GM18511 (cell line): Measurements from ENCODE around the gene CDH23.

Source experiments
- ATAC-seq: cut with Tn5 transposase; IDR thresholded peaks from one replicate; pipeline ENCODE4 v1.9.1; 2021; ENCODE audit warnings: mild to moderate bottlenecking, moderate library complexity; ENCODE audit not compliant: unreplicated experiment

CDH23 gene

GRCh38 chr10:71391701-71392100 is 5.0 kb upstream of the CDH23 start:
- no peak for ATAC-seq

- no peak for ATAC-seq
These were observed 4.4 kb upstream of the CDH23 start for GRCh38 chr10:71392292-71392691.

DNA sequence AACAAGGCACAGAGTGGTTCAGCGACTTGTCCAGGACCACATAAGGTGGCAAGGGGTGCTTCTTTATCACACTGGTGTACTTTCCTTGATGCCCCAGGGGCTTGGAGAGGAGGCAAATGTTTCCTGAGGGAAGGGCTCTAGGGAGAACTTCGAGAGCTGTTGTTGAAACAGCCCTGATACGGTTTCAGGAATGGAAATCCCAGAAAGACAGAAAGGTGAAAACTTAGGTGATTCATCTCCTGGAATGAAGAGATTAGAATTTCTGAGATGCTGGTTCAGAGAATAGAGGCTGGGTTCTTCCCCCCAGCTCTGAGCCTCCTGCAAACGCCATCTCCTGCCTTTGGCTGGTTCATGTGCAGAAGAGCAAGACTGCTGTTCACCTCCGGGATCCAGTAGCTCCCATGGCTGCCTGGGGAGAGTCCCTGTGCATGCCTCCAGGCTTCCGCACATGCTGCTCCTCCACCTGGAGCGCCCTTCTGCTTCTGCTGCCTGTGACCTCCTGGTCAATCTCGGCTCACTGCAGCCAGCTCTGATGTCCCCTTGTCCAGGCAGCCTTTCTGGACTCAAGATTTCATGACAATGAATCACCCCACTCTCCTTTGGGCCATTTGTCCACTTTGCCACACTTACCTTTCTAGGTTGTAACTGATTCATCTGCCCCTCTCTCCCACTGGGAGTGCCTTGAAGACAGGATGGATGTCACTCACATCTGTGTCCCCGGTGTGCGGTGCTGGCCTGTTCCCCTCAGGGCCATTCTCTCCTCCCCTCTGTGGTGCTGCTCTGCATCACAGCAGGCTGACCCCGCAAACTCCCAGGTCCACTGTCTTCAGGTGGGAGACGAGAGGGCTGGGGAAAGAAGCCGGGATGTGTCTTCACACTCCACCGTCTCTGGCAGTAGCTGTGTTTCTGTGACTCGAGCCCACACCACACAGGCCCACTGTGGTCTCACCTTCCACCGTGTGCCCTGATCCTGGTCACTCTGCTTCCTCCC is 3.6 kb upstream of the CDH23 start:
- no peak for ATAC-seq

DNA sequence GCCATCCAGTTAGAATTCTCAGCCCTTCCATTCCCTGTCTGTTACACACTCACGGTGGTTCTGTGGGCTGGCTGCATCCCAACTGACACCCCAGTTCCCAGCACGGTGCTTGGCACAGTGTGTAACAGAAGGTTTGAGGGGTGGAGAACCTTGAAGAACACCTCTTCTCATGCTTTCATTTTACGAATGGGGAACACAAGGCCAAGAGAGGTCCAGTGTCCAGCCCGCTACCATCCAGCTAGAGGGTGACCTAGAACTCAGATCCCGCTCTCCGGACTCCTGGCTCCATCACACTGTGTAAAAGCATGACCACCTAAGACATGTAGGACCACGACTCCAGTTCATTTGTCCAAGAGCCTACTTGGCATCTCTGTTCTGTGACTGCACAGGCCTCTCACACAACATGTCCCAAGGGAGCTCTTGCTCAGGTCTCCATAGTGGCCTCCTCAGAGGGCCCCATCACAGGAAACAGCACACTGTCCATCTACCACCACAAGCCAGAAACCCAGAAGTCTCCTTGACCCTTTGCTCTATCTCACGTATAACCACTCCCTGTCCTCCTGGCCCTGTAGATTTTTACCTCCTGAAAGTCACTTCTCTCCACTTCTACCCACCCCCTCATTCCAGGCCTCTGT is 2.8 kb upstream of the CDH23 start:
- ATAC-seq: no peak

- no peak for ATAC-seq
These were observed 1.7 kb upstream of the CDH23 start for GRCh38 chr10:71394926-71395562.

DNA sequence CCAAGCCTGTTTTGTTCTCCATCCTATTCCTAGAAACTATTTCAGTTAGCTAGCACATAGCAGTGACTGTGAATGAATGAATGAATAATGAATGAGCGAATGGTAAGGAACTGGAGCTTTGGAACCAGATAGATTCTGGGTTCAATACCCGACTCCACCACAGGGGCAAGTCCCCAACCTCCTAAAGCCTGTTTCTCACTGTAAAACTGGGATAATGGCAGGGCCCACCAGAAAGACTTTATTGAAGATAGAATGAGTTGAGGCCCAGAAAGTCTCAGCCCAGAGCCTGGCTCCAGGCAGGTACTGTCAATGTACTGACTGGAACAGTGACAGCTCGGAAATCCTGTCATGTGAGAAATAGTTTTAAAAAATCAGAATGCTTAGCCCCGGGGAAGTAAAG is 1.1 kb upstream of the CDH23 start:
- no peak for ATAC-seq

DNA sequence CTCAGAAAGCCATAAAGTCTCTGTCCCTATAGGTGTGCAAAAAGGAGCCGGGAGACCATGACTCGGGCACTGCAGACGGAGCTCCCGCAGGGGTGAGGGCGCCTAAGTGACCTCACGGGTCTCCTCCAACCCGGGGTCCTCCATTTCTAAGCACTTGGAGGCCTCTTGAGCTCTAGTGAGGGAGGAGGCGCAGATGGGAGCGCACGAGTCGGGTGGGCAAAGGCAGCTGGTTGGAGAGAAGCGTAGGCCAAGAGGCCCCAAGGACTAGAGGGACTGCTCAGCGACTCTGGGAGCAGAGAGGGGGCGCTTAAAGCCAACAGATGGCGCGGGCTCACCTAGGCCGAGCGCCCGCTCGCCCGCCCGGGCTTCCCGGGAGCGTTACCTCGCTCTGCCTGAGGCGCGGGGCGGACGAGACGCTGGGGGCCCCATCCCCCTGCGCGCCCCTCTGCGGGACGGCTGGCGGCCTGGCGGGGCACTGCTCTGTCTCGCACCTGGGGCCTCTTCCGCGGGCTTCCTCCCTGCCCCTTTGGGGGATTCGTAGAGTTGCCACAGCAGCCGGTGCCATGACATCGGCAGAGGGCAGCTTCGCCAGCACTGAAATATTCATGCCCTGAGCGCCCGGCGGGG is 523 bp upstream of the CDH23 start:
- ATAC-seq: no peak

GRCh38 chr10:71397296-71398212 is 834 bp downstream of the CDH23 start:
- ATAC-seq: no peak

- no peak for ATAC-seq
These were observed 2.3 kb downstream of the CDH23 start for GRCh38 chr10:71398976-71399375.

DNA sequence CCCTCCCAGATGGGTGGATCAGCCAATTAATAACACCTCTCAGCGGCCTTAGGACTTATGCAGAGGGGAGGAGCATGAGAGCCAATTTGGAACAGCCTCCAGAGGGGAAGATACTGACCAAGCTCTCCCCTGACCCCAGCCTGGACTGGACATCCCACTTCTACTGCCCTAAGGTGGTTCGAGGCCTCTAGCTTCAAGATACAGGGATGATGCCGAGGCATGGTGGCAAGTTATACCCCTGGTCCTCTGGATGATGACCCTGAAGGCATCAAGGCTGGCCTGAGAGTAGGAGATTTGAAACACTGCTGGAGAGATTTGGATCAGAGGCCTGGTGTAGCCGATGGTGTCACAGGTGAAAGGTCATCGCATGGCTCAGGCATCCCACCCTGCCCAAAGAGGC is 3.2 kb downstream of the CDH23 start:
- ATAC-seq: no peak

GRCh38 chr10:71401056-71401455 is 4.3 kb downstream of the CDH23 start:
- no peak for ATAC-seq

- no peak for ATAC-seq
These were observed 5.3 kb downstream of the CDH23 start for GRCh38 chr10:71402005-71402404.

DNA sequence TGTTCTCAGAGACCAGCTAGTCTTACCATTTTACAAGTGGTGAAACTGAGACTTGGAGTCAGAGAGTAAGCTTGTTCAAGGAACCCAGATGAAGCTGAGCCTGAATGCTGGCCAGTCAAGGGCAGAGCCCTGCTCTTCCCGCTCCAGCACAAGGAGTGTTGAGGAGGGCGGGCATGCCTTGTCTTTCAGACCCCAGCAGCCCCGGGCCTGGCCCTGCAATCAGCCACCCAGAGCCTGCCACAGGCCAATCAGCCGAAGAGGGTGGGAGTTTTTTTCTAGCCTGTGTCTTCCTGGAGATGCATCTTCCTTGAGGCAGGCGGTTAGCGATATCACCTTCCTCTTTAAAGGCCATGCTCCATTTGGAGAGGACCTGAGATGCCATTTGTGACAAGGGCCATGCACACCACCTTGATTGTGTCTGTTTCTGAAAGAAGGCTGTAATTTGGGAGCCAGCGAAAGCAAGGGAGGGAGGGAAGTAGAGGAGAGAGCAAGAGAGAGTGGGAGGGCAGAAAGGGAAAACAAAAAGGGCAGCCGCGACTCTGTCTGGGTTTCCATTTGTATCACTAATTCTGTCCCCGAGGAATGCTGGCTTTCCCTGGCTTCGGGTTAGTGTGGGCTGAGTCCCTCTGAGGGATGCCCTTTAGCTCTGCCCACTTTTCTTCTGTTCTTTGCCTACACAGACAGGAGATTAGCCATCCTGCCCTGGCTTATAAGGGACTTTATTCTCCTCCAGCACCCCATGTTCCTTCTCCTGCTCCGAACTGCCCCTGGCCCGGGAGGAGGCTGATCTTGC is 8.0 kb downstream of the CDH23 start:
- ATAC-seq: no peak

DNA sequence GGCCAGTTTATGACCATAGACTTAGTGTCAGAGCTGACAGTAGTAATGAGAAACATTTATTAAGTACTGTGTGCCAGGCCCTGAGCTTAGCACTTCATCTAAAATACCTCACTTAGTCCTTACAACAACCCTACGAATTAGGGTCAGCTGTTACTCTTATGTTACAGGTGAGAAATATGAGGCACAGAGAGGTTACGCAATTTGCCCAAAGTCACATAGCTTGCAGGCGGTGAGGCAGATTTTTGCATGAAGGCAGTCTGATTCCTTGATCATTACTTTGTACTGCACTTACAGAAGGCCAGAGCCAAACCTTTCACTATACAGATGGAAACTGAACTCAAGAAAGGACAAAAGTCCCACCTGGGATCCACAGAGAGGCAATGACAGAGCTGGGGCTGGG is 10.2 kb downstream of the CDH23 start:
- ATAC-seq: no peak

DNA sequence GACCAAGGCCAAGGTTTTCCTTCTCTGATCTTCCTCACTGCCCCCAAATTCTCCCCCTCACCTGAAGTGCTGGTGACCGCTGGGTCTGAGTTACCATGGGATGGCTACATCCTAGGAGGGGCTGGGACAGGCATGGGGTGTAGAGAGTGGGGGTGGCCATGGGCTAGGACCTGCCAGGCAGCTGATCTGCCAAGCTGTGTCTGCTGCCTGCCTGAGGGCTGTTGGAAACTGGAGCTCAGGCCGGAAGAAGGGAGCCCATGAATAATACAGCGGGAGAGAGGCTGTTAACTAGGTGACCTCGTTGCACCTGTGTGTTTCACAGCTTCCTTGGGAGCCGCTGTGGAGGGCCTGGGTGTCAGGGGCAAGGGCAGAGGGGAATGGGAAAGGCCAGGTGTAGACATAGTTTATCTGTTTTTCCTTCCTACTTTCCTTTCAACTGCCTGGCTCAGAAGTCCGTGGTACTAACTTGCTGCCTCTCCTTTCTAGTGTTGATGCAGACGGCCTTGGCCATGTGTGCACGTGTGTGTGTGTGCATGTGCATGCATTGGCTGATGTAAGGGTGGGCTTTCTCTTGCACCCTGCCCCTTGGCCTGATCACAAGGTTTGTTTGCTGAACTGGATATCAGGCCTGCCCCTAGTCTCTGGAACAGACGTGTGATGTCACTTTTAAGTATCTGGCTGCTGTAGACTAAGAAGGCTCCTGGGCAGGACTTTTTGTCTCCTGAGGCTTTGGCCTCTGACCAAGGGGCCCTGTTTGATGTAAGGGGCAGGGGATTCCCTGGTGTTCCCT is 11.9 kb downstream of the CDH23 start:
- no peak for ATAC-seq

- no peak for ATAC-seq
These were observed 12.9 kb downstream of the CDH23 start for GRCh38 chr10:71409516-71410104.

DNA sequence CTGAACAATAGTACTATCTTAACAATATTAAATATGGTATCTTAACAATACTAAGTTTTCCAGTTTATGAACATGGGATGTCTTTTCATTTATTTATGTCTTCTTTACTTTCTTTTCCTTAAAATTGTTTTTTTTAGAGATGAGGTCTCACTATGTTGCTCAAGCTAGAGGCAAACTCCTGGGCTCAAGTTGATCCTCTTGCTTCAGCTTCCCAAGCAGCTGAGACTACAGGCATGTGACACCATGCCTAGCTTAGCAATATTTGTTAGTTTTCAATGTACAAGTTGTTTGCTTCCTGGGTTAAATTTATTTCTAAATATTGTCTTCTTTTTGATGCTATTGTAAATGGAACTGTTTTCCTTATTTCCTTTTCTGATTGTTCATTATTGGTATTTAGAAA is 16.9 kb downstream of the CDH23 start:
- no peak for ATAC-seq

GRCh38 chr10:71414359-71414758 is 17.6 kb downstream of the CDH23 start:
- ATAC-seq: no peak
